ENCODE data around the gene BNC1.

Gene BNC1

GRCh38 chr15:83284559-83285283 is at the start of gene BNC1:
BNC1 (minus strand) TSS chr15:83284664; CDS start chr15:83284628, 36 bp downstream.
- DNase-seq: no peak

- no peak for DNase-seq
These were observed 42.6 kb upstream of the BNC1 start for GRCh38 chr15:83327041-83327440.

- DNase-seq: no peak
These were observed 40.3 kb upstream of the BNC1 start for GRCh38 chr15:83324799-83325198.

GRCh38 chr15:83323296-83323711 is 38.8 kb upstream of the BNC1 start:
- DNase-seq: no peak

- no peak for DNase-seq
These were observed 38.2 kb upstream of the BNC1 start for GRCh38 chr15:83322691-83323090.

GRCh38 chr15:83322061-83322460 is 37.6 kb upstream of the BNC1 start:
- DNase-seq: no peak

GRCh38 chr15:83320844-83321243 is 36.4 kb upstream of the BNC1 start:
- DNase-seq: no peak

- DNase-seq: no peak
These were observed 35.9 kb upstream of the BNC1 start for GRCh38 chr15:83320404-83320803.

GRCh38 chr15:83319771-83320170 is 35.3 kb upstream of the BNC1 start:
- no peak for DNase-seq

GRCh38 chr15:83318861-83319415 is 34.5 kb upstream of the BNC1 start:
- no peak for DNase-seq

GRCh38 chr15:83318036-83318435 is 33.6 kb upstream of the BNC1 start:
- no peak for DNase-seq

- no peak for DNase-seq
These were observed 27.6 kb upstream of the BNC1 start for GRCh38 chr15:83312071-83312470.

GRCh38 chr15:83310521-83311456 is 26.3 kb upstream of the BNC1 start:
- DNase-seq: no peak

GRCh38 chr15:83308671-83309070 is 24.2 kb upstream of the BNC1 start:
- DNase-seq: no peak

GRCh38 chr15:83306561-83306960 is 22.1 kb upstream of the BNC1 start:
- no peak for DNase-seq

- no peak for DNase-seq
These were observed 21.3 kb upstream of the BNC1 start for GRCh38 chr15:83305704-83306291.

GRCh38 chr15:83304861-83305703 is 20.6 kb upstream of the BNC1 start:
- DNase-seq: no peak

- DNase-seq: no peak
These were observed 19.1 kb upstream of the BNC1 start for GRCh38 chr15:83303535-83303934.

- DNase-seq: no peak
These were observed 16.4 kb upstream of the BNC1 start for GRCh38 chr15:83300826-83301225.

GRCh38 chr15:83299462-83299861 is 15.0 kb upstream of the BNC1 start:
- DNase-seq: no peak

GRCh38 chr15:83295417-83295816 is 11.0 kb upstream of the BNC1 start:
- no peak for DNase-seq

- DNase-seq: no peak
These were observed 8.7 kb upstream of the BNC1 start for GRCh38 chr15:83293201-83293600.
